Activated B cell treated with CpG ODN at 0.5 μM for 24 hours (primary cell): ENCODE results near the gene GSN. TPM values are rescaled to one million over a fixed set of nuclear protein-coding genes. Genes with fewer than 3 reads are reported as not detected.

ENCODE experiments used
- ATAC-seq: fragments of 200-7000 bp; cut with Tn5 transposase; one replicate; pipeline ENCODE4 v1.10.0; 2021; ENCODE audit warnings: low read depth, mild to moderate bottlenecking, moderate library complexity
- CTCF ChIA-PET: fragments of 350-600 bp; sonication (Branson Sonifier 250); formaldehyde crosslinking; loops from one replicate; lab custom pipeline; 2021; ENCODE audit warnings: antibody characterized with exemption; lab: Charles Lee
- POLR2A ChIA-PET: fragments of 350-600 bp; sonication (Branson Sonifier 250); formaldehyde crosslinking; loops from one replicate; lab custom pipeline; 2021; ENCODE audit warnings: antibody characterized with exemption; lab: Charles Lee
- DNase-seq: peaks from one replicate; pipeline ENCODE4 v3.0.0; 2022
- H3K27ac Mint-ChIP-seq: one replicate; pipeline ENCODE4 v1.8.0; 2020; ENCODE audit warnings: mixed read lengths
- H3K27me3 Mint-ChIP-seq: one replicate; pipeline ENCODE4 v1.8.0; 2021; ENCODE audit warnings: mixed read lengths
- H3K36me3 Mint-ChIP-seq: one replicate; pipeline ENCODE4 v1.8.0; 2021; ENCODE audit warnings: low read depth, mixed read lengths
- H3K4me1 Mint-ChIP-seq: one replicate; pipeline ENCODE4 v1.8.0; 2021; ENCODE audit warnings: mixed read lengths
- H3K4me3 Mint-ChIP-seq: one replicate; pipeline ENCODE4 v1.8.0; 2020; ENCODE audit warnings: mild to moderate bottlenecking, mixed read lengths
- H3K9me3 Mint-ChIP-seq: one replicate; pipeline ENCODE4 v1.8.0; 2020; ENCODE audit warnings: mixed read lengths
- intact Hi-C: fragments of 100-400 bp; cut with micrococcal nuclease; formaldehyde crosslinking; loops from one replicate; pipeline ENCODE4 v1.15.1; 2024
- total RNA-seq: library from RNA; stranded (reverse); gene quantifications from 2 replicates; pipeline ENCODE4 v1.2.3, GENCODE V29; 2022
- TF ChIP-seq, protein P1 (sequence below): fragments of 200-600 bp; IDR thresholded peaks from one replicate; pipeline ENCODE4 v1.8.0; 2022; ENCODE audit warnings: antibody characterized with exemption, mild to moderate bottlenecking

GSN gene
- total RNA-seq, 1 donor from 2014 or later, result 26.5 TPM

GRCh38 chr9:121221664-121222055, 46.3 kb upstream of the GSN start:
- DNase-seq (no peak), ATAC-seq (no peak)
- H3K9me3 Mint-ChIP-seq, result no peaks in the 10 kb centered on the region
- no peak overlapping the region for H3K4me3 Mint-ChIP-seq
- ChIA-PET CTCF (interaction anchor here (1.1 to 1.2 kb wide), 2 partner anchors 8 to 57 kb away, joined by 3 to 4 read pairs; no protein-coding TSS in a partner anchor), POLR2A (no interaction called here)
- TF ChIP-seq, protein P1, sequence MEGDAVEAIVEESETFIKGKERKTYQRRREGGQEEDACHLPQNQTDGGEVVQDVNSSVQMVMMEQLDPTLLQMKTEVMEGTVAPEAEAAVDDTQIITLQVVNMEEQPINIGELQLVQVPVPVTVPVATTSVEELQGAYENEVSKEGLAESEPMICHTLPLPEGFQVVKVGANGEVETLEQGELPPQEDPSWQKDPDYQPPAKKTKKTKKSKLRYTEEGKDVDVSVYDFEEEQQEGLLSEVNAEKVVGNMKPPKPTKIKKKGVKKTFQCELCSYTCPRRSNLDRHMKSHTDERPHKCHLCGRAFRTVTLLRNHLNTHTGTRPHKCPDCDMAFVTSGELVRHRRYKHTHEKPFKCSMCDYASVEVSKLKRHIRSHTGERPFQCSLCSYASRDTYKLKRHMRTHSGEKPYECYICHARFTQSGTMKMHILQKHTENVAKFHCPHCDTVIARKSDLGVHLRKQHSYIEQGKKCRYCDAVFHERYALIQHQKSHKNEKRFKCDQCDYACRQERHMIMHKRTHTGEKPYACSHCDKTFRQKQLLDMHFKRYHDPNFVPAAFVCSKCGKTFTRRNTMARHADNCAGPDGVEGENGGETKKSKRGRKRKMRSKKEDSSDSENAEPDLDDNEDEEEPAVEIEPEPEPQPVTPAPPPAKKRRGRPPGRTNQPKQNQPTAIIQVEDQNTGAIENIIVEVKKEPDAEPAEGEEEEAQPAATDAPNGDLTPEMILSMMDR, result no peak
- H3K27ac Mint-ChIP-seq, result no peak overlapping the region
- peaks cover 8% of the 10 kb centered on the region for H3K36me3 Mint-ChIP-seq
- H3K27me3 Mint-ChIP-seq, result no peaks in the 10 kb centered on the region
- H3K4me1 Mint-ChIP-seq, result peaks cover 16% of the 10 kb centered on the region
- intact Hi-C loops, result no loop called here

GRCh38 chr9:121222524-121223171, 45.3 kb upstream of the GSN start:
- H3K27ac Mint-ChIP-seq, result no peak overlapping the region
- peaks cover 6% of the 10 kb centered on the region for H3K36me3 Mint-ChIP-seq
- TF ChIP-seq, protein P1, result no peak
- intact Hi-C loops, result no loop called here
- no peaks in the 10 kb centered on the region for H3K27me3 Mint-ChIP-seq
- H3K4me1 Mint-ChIP-seq, result peaks cover 16% of the 10 kb centered on the region
- ChIA-PET CTCF (no interaction called here), POLR2A (interaction anchor here (0.6 kb wide), 1 partner anchor 32 kb away, joined by 3 read pairs; no protein-coding TSS in a partner anchor)
- DNase-seq (no peak), ATAC-seq (no peak)
- H3K9me3 Mint-ChIP-seq, result no peaks in the 10 kb centered on the region
- H3K4me3 Mint-ChIP-seq, result no peak overlapping the region

- Mint-ChIP-seq H3K4me1 (peaks cover 9% of the 10 kb centered on the region), H3K9me3 (no peaks in the 10 kb centered on the region), H3K4me3 (no peak overlapping the region), H3K27ac (no peak overlapping the region), H3K36me3 (peaks cover 3% of the 10 kb centered on the region), H3K27me3 (no peaks in the 10 kb centered on the region)
- TF ChIP-seq, protein P1, result no peak
- ChIA-PET CTCF (no interaction called here), POLR2A (no interaction called here)
- intact Hi-C loops, result no loop called here
- no peak for DNase-seq
- ATAC-seq, result no peak
Measured at GRCh38 chr9:121225240-121225639, 42.7 kb upstream of the GSN start.

DNA sequence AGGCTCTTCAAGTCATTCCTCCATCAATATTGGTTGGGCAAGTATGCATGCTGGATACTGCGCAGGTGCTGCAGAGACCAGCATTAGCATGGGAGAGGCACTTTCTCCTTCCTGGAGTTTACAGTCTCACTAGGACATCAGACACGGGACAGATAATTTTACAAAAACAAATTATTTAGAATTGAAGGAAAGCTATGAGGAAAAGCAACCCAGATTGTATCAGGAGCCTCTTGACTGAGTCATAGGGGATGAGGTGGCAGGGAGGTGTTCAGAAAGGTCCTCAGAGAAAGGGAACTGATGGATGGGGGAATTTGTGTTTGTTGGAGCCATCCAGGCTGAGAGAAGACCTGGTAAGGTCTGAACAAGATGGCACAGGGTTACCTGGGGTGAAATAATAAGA, 41.8 kb upstream of the GSN start:
- Mint-ChIP-seq H3K27ac (no peak overlapping the region), H3K4me1 (peaks cover 5% of the 10 kb centered on the region), H3K27me3 (no peaks in the 10 kb centered on the region), H3K36me3 (peaks cover 6% of the 10 kb centered on the region), H3K4me3 (no peak overlapping the region), H3K9me3 (no peaks in the 10 kb centered on the region)
- intact Hi-C loops, result no loop called here
- TF ChIP-seq, protein P1, result no peak
- no peak for ATAC-seq
- POLR2A ChIA-PET, result no interaction called here
- no peak for DNase-seq
- CTCF ChIA-PET, result interaction anchor here (1.3 kb wide), 1 partner anchor 13 kb away, joined by 4 read pairs; no protein-coding TSS in a partner anchor

- no peak for DNase-seq
- no peak overlapping the region for H3K4me3 Mint-ChIP-seq
- no peak for ATAC-seq
- peaks cover 20% of the 10 kb centered on the region for H3K36me3 Mint-ChIP-seq
- CTCF ChIA-PET, result interaction anchor here (1.2 kb wide), 1 partner anchor 15 kb away, joined by 3 read pairs; no protein-coding TSS in a partner anchor
- H3K27me3 Mint-ChIP-seq, result no peaks in the 10 kb centered on the region
- intact Hi-C loops, result no loop called here
- POLR2A ChIA-PET, result no interaction called here
- no peaks in the 10 kb centered on the region for H3K9me3 Mint-ChIP-seq
- TF ChIP-seq, protein P1, result no peak
- H3K4me1 Mint-ChIP-seq, result no peaks in the 10 kb centered on the region
- H3K27ac Mint-ChIP-seq, result no peak overlapping the region
Measured at GRCh38 chr9:121227862-121228261, 40.1 kb upstream of the GSN start.
